ENCODE data around the gene AK2. TPM values are rescaled to one million over a fixed set of nuclear protein-coding genes. Genes with fewer than 3 reads are reported as not detected.
A peak's percentile ranks its signal among the peaks of the same experiment; 100 is the strongest.
"Not testable (repeated sequence)": the region's sequence is repeated elsewhere in the genome, so short reads cannot be mapped to it uniquely, and the experiment has no call there.

AK2 gene
- total RNA-seq, 1 donor from 2014 or later = 54.6 TPM

GRCh38 chr1:33024430-33025179, 12.1 kb downstream of the AK2 start:
- not testable (repeated sequence) for DNase-seq (ENCODE audit: low read depth in 2 of 2)

- DNase-seq (ENCODE audit: low read depth in 2 of 2) = no peak
These were observed 14.0 kb downstream of the AK2 start for GRCh38 chr1:33022650-33023200.

- no peak for DNase-seq (ENCODE audit: low read depth in 2 of 2)
These were observed 14.9 kb downstream of the AK2 start for GRCh38 chr1:33021567-33022431.

GRCh38 chr1:33018112-33018511, 18.6 kb downstream of the AK2 start:
- DNase-seq (ENCODE audit: low read depth in 2 of 2) = no peak

- DNase-seq (ENCODE audit: low read depth in 2 of 2) = no peak
These were observed 19.5 kb downstream of the AK2 start for GRCh38 chr1:33017175-33017574.

GRCh38 chr1:33015216-33015615, 21.5 kb downstream of the AK2 start:
- no peak for DNase-seq (ENCODE audit: low read depth in 2 of 2)

GRCh38 chr1:33014464-33015163, 22.1 kb downstream of the AK2 start:
- no peak for DNase-seq (ENCODE audit: low read depth in 2 of 2)

GRCh38 chr1:33013791-33014190, 22.9 kb downstream of the AK2 start:
- DNase-seq (ENCODE audit: low read depth in 2 of 2) = no peak

- DNase-seq (ENCODE audit: low read depth in 2 of 2) = peak in 1 of 2 donors; percentile 57
These were observed 24.5 kb downstream of the AK2 start for GRCh38 chr1:33012165-33012564.

- DNase-seq (ENCODE audit: low read depth in 2 of 2) = peak; percentile 56 to 91
These were observed 25.6 kb downstream of the AK2 start for GRCh38 chr1:33010932-33011731.

- DNase-seq (ENCODE audit: low read depth in 2 of 2) = no peak
These were observed 27.1 kb downstream of the AK2 start for GRCh38 chr1:33009561-33009960.

- DNase-seq (ENCODE audit: low read depth in 2 of 2) = no peak
These were observed 28.4 kb downstream of the AK2 start for GRCh38 chr1:33008051-33008914.

GRCh38 chr1:33007190-33008050, 29.3 kb downstream of the AK2 start:
- peak; percentile 78 to 89 for DNase-seq (ENCODE audit: low read depth in 2 of 2)

- DNase-seq (ENCODE audit: low read depth in 2 of 2) = peak in 1 of 2 donors; percentile 66
These were observed 30.8 kb downstream of the AK2 start for GRCh38 chr1:33005838-33006421.

- DNase-seq (ENCODE audit: low read depth in 2 of 2) = no peak
These were observed 31.4 kb downstream of the AK2 start for GRCh38 chr1:33005117-33005837.

- peak; percentile 63 to 83 for DNase-seq (ENCODE audit: low read depth in 2 of 2)
These were observed 32.1 kb downstream of the AK2 start for GRCh38 chr1:33004613-33005012.

GRCh38 chr1:33003657-33004056, 33.0 kb downstream of the AK2 start:
- DNase-seq (ENCODE audit: low read depth in 2 of 2) = no peak

- DNase-seq (ENCODE audit: low read depth in 2 of 2) = no peak
These were observed 34.7 kb downstream of the AK2 start for GRCh38 chr1:33002006-33002405.

Data from lung microvascular endothelial cell (primary cell).